Nephron (organoid): Measurements from ENCODE around the gene ITFG1.

Experiments used
- H3K27ac Mint-ChIP-seq, 3 experiments: 2 replicates each; pipeline ENCODE4 v1.8.0; 2020; ENCODE audit warnings: mixed read lengths in 3 of 3, mild to moderate bottlenecking in 2 of 3, moderate library complexity in 1 of 3
- H3K27me3 Mint-ChIP-seq: 2 replicates; pipeline ENCODE4 v1.8.0; 2021; ENCODE audit warnings: low read depth, mild to moderate bottlenecking, moderate library complexity, mixed read lengths
- H3K36me3 Mint-ChIP-seq: 2 replicates; pipeline ENCODE4 v1.8.0; 2020; ENCODE audit warnings: low read depth, mixed read lengths
- H3K4me1 Mint-ChIP-seq: 2 replicates; pipeline ENCODE4 v1.8.0; 2020; ENCODE audit warnings: mixed read lengths
- H3K4me3 Mint-ChIP-seq, 3 experiments: 2 replicates each; pipeline ENCODE4 v1.8.0; 2020; ENCODE audit warnings: mild to moderate bottlenecking in 3 of 3, mixed read lengths in 3 of 3, moderate library complexity in 2 of 3
- H3K9me3 Mint-ChIP-seq: 2 replicates; pipeline ENCODE4 v1.8.0; 2020; ENCODE audit warnings: mixed read lengths
- CTCF ChIP-seq, 3 experiments: fragments of 200-600 bp; sonication (generic); IDR thresholded peaks; one replicate each; pipeline ENCODE4 v1.5.0; 2021; ENCODE audit warnings: antibody characterized with exemption in 3 of 3; ENCODE audit not compliant: unreplicated experiment in 3 of 3

ITFG1 gene

GRCh38 chr16:47388705-47389104 lies 72.2 kb downstream of the ITFG1 start:
- H3K36me3 Mint-ChIP-seq = no peaks in the 10 kb centered on the region
- H3K27me3 Mint-ChIP-seq = no peaks in the 10 kb centered on the region
- no peak overlapping the region for H3K4me3 Mint-ChIP-seq
- peak overlapping the region in 1 of 3 experiments; percentile 45 for H3K27ac Mint-ChIP-seq
- peaks cover 35% of the 10 kb centered on the region for H3K4me1 Mint-ChIP-seq
- TF ChIP-seq CTCF (IDR thresholded peaks at IDR 0.05; ENCODE audit: unreplicated experiment in 3 of 3) = no peak
- no peaks in the 10 kb centered on the region for H3K9me3 Mint-ChIP-seq

GRCh38 chr16:47387026-47387734 lies 73.7 kb downstream of the ITFG1 start:
- peaks cover 26% of the 10 kb centered on the region for H3K4me1 Mint-ChIP-seq
- no peaks in the 10 kb centered on the region for H3K9me3 Mint-ChIP-seq
- peak overlapping the region; percentile 15 to 47 (median 33) for H3K27ac Mint-ChIP-seq
- TF ChIP-seq CTCF (IDR thresholded peaks at IDR 0.05; ENCODE audit: unreplicated experiment in 3 of 3) = no peak
- no peaks in the 10 kb centered on the region for H3K27me3 Mint-ChIP-seq
- no peaks in the 10 kb centered on the region for H3K36me3 Mint-ChIP-seq
- H3K4me3 Mint-ChIP-seq = peak overlapping the region in 1 of 3 experiments; percentile 27

DNA sequence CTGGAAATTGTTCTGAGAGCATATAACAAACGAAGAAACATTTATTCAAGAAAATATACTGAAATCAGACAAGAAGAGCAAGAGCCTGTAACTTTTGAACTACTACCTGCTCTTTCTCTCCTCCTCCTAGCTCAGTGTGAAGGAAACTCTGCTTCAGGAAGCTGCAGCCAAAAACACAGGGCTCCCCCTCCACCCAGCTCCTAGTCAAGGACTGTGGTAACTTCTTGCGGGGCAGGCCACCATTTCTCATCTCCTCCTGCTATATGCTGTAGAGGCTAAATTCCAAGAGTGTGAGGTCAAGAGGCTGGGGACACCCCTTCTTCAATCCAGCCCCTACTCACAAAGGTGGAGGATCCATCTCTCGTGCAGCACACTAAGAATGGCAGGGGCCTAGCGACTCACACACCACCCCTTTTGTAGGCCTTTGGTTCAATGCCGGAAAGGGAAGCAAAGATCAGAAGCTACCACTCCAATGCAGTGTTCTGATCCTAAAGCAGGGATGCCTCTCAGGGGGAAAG lies 74.6 kb downstream of the ITFG1 start:
- Mint-ChIP-seq H3K9me3 (no peaks in the 10 kb centered on the region), H3K4me1 (peaks cover 22% of the 10 kb centered on the region), H3K4me3 (no peak overlapping the region), H3K27me3 (no peaks in the 10 kb centered on the region), H3K27ac (peak overlapping the region; percentile 15 to 47 (median 33)), H3K36me3 (no peaks in the 10 kb centered on the region)
- TF ChIP-seq CTCF (IDR thresholded peaks at IDR 0.05; ENCODE audit: unreplicated experiment in 3 of 3) = no peak

DNA sequence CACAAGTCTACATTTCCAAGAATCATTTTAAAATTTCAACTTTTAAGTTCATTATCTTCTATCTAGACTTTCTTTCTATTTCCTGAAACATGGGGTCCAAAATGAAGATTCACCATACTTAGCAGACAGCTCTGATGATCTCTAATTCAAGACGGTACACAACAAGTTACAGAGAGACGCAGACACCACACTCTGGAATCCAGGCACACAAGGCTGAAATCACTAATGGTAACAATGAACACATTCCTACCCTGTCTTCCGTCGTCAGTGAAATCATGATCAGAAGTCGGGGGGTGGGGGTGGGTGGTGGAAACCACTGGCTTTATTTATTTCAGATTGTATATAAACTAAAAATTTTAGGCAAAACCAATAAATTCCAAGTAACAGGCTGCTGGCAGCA lies 78.5 kb downstream of the ITFG1 start:
- no peak for TF ChIP-seq CTCF (IDR thresholded peaks at IDR 0.05; ENCODE audit: unreplicated experiment in 3 of 3)
- peaks cover 3% of the 10 kb centered on the region for H3K36me3 Mint-ChIP-seq
- H3K4me3 Mint-ChIP-seq = no peak overlapping the region
- H3K27me3 Mint-ChIP-seq = no peaks in the 10 kb centered on the region
- H3K9me3 Mint-ChIP-seq = no peaks in the 10 kb centered on the region
- H3K27ac Mint-ChIP-seq = no peak overlapping the region
- peaks cover 12% of the 10 kb centered on the region for H3K4me1 Mint-ChIP-seq

DNA sequence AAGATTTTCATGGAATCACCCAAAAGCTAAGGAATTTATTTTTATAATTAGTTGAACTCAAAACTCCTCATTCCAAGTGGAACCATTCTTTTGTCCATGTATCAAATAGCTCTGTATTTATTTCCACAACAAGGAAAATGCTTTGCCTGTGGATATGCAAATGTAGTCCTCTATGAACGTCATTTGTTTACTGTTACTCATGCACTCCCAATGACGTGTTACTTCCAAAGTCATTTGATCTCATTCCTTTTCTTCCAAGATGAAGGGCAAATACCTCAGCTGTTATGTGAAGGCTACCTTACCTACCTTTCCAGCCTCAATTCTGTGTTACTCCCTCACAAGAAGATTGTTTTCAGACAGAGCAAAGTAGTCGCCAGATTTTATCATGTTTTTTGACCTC lies 83.7 kb downstream of the ITFG1 start:
- Mint-ChIP-seq H3K27ac (no peak overlapping the region), H3K9me3 (no peaks in the 10 kb centered on the region), H3K4me3 (no peak overlapping the region), H3K36me3 (peaks cover 18% of the 10 kb centered on the region), H3K4me1 (no peaks in the 10 kb centered on the region), H3K27me3 (no peaks in the 10 kb centered on the region)
- no peak for TF ChIP-seq CTCF (IDR thresholded peaks at IDR 0.05; ENCODE audit: unreplicated experiment in 3 of 3)

DNA sequence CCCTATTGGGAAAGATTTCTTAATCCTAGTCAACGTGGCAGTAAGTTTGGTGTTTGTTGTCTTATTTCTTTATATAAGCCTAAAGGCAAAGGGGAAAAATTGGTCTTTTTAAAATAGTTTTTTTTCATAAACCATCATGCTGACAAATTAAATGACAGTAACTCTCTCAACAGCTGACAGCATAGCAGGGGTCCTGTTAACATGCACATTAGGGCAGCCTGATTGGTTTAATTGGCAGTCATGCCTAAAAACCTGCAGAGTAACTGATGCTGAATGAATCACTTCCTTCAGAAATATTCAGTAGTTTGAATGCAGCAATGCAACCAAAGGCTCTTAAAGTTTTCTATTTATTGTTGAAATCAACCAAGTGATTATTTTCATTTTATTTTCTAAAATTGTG lies 85.4 kb downstream of the ITFG1 start:
- Mint-ChIP-seq H3K27ac (no peak overlapping the region), H3K27me3 (no peaks in the 10 kb centered on the region), H3K4me3 (no peak overlapping the region), H3K9me3 (no peaks in the 10 kb centered on the region), H3K4me1 (no peaks in the 10 kb centered on the region), H3K36me3 (peaks cover 22% of the 10 kb centered on the region)
- TF ChIP-seq CTCF (IDR thresholded peaks at IDR 0.05; ENCODE audit: unreplicated experiment in 3 of 3) = no peak
